HG03064 (cell line): ENCODE results near the gene GRID1.

ENCODE experiments used
- ATAC-seq: cut with Tn5 transposase; IDR thresholded peaks from one replicate; pipeline ENCODE4 v1.9.1; 2021; ENCODE audit warnings: low read depth; ENCODE audit not compliant: unreplicated experiment

Gene GRID1

DNA sequence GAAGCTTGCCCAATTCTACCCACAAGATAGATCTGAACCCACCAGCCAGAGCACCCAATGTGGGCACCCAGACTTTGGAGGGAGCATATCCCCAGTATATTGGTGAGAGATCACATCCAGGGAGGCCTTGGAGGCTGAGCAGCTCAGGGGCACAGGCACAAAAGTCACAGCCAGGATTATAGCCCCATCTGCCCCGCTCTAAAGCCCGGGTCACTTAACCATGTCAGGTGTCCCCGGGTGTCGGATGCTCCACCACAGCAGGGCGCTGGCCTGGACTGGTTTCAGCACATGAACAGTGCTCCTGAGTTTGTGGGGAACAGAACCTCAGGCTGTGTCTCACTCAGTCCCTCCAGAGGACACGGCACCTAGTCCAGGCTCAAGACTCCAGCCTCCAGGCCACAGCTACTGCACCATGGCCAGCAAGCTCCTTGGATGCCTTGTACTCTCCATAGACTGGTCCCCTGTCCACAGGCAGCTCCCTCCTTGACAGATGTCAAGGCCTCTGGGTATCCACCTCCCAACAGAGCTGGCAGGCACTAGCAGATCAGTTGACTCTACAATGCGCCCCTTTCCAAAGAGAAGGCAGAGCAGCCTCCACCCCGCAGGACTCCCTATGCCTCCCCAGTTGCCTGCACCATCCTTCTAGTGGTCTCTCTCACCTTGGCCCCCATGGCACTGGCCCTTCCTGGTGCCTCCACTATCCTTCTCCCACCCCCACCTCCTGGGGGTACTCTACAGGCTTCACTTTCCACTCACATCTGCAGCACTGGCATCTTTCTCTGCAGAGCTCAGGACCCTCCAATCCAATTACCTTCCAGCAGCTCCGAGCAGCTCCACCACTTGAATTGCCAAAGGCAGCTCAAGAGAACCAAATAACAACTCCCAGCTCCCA lies 306.0 kb downstream of the GRID1 start:
- ATAC-seq: no peak

DNA sequence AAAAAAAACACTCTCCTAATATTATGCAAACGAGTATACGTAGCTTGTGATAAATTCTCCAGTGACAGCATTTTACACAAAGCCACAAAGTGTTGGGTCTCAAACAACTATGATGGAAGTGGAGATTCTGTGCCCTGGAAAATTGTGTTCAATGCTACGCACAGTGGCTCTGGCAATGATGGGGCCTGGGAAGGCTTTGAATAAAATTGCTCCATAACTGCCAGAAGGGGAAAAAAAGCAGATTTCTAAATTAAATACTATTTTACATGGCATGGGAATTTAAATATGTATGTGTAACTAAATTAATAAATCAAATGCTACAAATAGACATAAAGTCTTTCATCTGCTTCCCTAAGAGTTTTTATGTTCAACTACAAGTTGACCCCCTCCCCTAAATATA lies 306.7 kb downstream of the GRID1 start:
- no peak for ATAC-seq

DNA sequence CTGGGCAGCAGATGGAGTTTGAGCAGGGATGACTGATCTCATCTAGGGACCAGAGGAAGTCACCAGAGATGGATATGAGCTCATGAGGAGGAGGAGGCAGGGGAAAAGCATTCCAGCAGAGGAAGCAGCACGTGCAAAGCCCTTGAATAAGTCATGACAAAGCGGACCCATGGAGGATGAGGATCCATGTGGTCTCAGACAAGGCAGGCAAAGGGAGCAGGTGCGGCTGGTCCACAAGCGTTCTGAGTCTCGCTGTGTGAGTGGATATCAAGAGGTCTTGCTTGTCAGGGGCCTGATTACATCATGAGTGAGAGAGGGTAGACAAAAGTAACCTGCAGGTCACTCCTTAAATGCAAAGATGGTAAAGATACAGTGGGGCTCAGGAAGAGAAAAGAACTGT lies 307.6 kb downstream of the GRID1 start:
- no peak for ATAC-seq

DNA sequence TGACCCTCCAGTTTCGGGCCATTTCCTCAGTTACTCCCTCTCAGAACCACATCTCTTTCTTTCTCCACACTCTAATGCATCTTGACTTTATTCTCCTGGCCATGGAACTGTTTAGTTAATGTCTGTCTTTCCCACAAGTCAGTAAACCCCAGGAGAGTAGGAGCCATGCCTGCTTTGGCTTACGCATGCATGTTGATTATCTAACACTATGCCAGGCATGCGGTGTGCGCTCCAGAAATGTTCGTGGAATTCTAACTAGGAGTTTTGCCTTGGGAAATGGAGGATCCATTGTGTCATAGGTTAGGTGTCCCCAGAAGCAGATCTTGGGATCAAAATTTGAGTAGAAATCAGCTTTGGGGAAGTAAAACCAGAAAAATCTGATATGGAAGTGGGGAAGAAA lies 308.9 kb downstream of the GRID1 start:
- no peak for ATAC-seq

DNA sequence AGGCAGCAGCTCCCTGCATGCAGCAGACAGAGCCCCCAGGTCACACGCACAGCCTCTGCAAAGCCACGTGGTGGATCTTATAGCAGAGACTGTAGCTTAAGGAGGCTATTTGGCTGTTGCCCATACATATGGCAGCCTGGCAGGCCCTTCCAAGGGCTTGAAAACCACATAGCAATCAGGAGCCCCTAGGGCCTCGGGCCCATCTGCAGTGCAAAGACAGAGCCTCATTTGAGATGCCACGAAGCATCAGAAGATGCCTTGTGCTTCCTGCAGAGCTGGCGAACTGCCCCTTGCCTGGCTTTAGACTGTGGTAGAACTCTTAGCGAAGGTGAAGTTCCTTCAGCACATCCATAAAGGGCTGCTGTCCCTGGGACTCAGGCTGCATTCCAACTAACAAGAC lies 309.9 kb downstream of the GRID1 start:
- no peak for ATAC-seq

DNA sequence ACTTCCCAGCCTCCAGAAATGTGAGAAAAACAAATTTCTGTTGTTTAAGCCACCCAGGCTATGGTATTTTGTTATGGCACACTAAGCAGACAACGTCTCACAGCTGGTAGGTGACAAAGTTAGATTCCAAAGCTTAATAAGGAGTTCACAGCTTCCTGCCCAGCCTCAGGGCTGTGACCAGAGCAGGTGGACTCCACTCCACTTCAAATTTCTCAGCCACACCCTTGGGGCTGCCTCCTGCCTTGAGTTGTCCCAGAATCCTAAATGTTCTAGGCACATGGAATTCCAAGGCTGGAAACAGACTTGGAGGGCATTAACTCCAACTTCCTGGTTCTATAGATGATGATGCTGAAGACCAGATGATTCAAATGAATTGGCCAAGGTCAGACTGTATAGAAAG lies 310.7 kb downstream of the GRID1 start:
- ATAC-seq: no peak

DNA sequence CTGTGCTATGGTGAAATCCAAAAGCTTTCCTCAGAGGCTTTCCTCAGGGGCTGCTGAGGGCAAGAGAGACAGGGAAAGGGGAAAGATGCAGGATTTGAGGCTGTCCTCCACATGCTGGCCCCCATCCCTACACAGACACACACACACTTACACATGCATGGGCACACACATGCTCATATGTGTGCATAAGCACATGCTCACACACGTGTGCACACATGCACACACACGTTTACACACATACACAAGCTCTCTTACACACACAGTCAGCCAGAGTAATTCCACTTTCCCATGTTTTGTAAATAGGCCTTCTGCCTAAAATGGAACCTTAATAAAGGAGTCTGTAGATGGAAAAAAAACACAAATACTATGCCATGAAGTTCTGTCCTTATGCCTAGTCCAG lies 312.9 kb downstream of the GRID1 start:
- no peak for ATAC-seq

DNA sequence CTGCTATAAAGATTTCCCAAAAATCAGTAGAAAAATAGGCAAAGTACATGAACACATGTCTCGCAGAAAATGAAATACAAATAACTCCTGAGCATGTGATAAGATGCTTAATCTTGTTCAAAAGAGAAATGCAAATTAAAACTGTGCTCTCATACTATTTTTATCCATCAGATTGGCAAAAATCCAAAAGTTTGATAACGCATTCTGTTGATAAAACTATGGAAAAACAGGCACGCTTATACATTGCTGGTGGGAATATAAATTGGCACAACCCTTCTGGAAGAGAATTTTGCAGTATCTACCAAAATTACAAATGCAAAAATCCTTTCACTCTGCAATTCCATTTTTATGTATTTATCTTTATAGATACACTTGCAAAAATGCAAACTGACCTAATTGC lies 315.0 kb downstream of the GRID1 start:
- no peak for ATAC-seq

DNA sequence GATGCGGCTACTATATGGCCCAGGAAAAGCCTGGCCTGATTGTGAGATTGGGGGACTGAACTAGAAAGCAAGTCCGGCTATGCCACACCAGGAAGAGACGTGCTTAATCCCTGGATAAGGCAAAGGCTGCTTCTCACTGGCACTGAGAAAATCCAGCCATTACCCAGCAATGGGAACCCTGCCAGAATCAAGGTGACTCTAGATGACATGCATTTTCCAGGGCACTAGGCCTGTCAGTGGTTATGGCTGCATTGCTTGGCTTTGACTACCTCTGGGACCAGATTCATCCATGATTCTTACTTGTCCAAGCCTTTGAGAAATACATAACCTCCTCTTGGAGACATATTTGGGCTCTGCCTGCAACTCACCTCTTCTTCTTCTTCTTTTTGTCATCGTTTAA lies 317.2 kb downstream of the GRID1 start:
- ATAC-seq: no peak

DNA sequence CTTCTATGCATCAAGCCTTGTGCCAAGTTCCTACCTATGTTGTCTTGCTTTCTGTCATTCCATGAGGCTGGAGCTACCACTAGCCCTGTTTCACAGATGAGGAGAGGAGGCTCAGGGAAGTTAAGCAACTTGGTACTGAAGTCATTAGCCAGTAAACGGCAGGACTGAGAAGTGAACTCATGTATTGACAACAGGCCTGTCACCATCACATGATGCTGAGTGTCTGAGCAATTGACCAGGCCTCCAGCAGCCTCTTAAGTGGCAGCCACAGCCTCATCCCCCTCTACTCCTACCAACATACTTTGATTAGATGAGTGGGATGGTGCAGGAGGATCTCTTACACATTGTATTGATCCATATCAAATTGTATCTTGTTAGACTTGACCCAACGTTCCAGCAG lies 317.6 kb downstream of the GRID1 start:
- no peak for ATAC-seq

DNA sequence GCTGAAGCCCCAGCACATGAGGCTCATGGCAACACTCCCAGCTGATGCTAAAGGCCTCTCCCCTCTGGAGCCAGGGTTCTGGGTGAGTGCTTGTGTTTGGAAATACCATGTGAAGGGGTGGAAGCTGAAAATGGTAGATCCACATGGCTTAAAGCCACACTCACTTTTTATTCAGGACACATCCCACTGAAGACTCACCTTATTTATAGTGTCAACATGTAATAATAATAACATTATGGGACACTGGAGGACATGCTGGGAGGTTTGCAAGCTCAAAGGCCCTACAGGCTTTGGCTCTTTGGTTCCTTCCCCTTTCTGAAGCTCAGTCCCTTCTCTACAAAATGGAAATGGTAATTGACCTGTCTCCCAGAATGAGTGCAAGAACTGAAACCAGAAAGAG lies 318.0 kb downstream of the GRID1 start:
- no peak for ATAC-seq

DNA sequence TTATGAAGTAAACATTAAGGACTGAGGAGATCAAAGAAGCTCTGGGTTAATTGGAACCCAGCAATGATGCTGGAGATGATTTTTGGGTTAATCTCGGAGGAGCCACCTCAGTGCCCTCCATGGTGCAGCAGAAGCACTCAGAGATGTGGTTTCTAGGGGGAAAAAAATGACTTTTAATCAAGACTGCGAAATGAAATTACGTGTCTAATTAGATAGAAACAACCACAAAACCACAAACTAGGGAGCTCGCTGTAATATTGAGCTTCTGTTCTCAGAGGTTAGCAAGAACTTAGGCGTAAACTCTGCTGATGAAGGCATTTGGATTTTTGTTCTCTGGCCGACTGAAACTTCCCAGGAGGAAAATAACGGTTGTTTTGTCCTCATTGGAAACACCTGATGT lies 319.0 kb downstream of the GRID1 start:
- ATAC-seq: no peak

DNA sequence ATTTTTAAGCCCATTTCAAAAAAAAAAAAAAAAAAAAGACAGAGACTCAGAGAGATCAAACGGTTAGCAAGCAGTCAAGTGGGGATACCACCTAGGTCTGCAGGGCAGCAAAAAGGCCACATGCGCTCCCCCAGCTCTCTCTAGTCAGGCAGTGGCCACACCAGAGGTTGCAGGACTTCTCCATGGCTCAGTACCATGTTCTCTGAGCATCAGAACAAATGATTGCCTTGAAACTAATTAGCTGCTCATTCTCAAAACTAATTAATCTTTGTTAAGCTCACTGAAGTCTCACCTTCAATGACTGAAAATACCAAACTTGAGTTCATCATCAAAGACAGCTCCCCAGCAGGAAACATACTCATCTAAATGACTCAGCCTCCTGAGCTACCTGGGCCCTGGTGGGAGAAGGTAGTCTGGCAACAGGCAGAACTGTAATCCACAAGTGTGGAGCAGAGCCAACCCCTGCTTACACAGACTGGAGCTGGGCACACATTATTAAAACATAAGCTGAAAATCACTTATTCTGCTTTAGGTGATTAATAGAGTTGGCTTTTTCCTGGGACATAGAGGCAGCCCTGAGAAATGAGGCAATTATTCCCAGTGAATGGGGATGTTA lies 319.6 kb downstream of the GRID1 start:
- ATAC-seq: no peak

DNA sequence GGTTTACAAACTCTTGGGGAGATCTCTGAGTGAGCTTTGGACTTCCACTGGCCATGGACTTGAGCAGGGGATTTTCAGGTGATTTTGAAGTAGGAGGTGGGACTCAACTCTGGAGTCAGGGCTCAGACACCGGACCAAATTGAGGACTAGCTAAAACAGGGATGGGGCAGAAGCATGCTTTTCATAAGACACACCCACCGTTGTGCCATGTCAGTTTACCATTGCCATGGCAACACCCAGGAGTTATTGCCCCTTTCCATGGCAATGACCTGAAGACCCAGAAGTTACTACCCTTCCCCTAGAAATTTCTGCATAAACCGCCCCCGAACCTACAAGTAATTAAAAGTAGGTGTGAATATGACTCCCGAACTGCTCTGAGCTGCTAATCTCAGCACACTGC lies 320.7 kb downstream of the GRID1 start:
- no peak for ATAC-seq

DNA sequence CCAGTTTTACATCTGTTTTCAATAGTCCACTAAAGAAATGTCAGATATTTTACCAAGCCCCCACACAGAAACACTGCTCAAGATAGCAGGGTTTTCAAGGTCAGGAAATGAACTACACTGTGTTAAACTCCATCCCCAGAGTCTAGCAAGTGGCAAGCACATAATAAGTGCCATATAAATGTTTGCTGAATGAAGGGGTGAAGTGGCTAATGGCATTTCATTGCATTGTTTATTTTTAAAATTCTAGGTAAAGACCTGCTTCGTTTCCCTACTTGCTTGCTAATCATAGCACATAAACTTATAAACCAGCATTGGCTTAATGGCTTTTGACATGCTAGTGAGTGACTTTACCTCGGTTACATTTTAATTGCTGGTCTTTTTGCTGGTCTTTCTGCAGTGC lies 322.6 kb downstream of the GRID1 start:
- ATAC-seq: no peak

DNA sequence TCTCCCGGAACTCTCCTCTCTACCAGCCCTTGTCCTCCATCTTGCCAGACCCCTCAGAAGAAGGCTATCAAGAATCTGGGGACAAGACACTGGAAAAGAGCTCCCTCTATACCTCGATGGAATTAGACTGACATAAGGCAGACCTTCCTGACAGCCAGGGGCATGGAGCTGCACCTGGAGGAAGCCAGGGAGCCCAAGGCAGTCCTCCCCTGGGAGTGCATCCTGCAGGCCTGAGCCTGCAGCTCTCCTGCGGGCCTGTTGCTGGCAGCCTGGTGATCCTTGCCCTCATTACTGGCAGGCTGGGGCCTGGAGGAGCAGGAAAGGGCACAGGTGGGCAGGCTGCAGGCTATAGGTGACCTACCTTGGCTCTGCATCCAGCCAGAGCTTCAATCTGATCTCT lies 323.4 kb downstream of the GRID1 start:
- no peak for ATAC-seq

DNA sequence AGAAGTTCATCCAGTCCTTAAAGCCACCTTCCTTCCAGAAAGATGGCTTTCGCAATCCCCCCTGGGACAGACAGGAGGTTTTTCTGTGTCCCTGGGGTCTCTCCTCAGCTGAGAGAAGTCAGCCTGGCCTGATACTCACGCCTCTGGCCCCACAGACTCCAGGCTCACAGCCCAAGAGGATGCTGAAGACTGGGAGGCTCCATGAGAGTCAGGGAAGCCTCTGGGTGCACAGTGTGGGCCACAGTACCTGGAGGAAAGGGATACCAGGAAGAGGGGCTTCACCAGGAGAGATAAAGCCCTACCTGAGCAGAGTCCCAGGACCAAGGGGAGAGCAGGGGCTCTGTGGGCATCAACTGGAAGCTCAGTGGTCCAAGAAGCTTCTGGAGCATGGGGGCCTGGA lies 324.4 kb downstream of the GRID1 start:
- no peak for ATAC-seq

DNA sequence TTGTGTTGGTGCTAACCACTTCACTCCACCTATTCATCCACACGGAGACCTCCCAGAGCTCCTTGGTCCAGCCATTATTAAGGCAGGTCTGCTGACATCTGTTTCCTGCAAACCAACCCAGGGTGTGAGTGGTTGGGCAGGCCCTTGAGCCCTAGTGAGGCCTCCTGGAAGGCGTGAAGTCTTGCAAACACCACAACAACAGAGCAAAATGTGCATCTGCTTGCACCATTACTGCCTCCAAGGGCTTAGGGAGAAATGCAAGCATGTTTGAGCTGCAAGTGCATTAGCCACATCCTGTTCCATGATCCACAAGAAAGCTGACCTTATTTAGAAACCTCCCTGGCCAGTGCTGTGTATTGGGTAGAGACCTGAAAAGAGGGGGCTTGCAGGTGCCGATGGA lies 325.5 kb downstream of the GRID1 start:
- no peak for ATAC-seq

DNA sequence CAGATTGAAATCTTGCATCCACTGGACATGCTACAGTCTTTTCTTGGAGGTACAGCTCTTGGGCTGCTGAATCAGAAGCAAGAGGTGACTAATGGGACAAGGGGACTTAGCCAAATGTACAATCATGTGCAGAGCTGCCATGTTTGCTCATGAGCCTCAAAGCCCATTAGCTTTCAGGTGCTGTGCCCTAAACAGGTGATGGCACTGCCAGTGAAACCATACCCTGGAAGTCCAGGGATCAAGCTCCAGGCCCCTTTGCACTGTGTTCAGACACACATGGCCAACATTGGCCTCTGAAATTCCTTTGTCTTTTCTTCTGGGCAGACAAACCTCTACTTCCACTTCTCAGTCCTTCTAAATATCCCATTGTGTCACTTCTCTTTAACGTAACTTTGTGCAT lies 328.2 kb downstream of the GRID1 start:
- ATAC-seq: no peak

DNA sequence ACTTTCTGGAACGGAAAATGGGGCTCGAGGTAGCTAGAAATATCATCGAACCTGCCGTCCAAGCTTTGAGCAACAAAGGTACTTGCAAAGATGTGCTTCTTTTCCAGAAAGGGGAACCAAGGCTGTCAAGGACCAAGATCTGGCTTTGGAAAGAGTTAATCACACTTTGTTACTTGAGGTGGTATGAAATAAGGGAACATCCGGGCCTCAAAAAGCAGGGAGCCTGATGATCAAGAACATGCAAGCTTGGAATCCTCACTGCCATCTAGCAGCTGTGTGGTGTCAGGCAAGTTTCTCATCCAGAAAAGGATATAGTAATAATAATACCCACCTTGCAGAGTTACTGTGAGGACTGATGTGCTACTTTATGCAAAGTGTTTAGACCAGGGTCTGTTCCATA lies 329.5 kb downstream of the GRID1 start:
- no peak for ATAC-seq

DNA sequence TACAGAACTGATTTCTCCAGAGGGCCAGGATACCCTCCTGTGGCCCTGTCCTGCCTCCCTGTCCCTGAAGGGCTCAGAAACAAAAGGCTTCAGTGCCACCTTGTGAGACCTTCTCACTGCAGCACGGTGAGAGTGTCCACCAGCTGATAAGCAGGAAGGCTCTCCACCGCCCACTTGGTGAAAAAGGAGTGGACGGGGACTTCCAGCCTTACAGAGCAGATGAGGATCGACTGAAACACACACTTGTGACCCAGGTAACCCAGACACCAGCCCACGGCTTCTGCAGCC lies 330.1 kb downstream of the GRID1 start:
- no peak for ATAC-seq

DNA sequence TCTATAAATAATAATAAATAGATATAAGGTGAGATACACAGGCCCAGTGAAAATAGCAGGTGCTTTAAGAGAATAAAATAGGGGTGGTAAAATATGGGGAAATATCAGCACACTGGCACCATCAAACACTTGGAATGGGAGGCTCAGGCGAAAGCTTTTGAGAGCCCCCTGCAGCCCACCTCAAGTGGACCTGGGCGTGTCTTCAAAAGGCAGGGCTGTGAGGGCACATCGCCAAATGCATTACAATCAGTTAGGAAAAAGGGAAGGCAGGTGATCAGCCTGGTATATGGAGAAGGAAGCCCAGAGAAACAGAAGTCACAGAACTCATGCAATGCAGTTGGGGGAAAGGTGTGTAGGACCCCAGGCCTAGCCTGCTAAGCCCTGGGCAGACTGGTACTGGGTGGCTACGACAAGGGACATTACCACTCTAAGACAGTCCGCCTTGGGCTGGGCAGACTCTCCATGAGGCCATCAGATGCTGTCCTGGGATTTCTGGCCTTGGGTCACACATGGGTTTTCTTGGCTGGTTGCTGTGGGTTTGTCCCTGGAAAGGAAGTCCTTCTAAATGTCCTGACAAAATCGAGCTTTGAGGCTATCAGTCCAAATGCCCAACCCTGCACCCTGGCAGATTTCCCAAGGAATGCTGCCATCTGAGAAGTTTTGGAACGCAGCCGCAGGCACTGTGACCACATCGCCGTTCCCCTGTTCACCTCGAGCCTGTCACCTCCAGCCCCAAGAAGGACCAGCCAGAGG lies 330.6 kb downstream of the GRID1 start:
- no peak for ATAC-seq
